HG03571 (cell line): ENCODE measurements around the gene SDHA.
A peak's percentile ranks its signal among the peaks of the same experiment; 100 is the strongest.

ENCODE experiments used
- ATAC-seq: cut with Tn5 transposase; IDR thresholded peaks from one replicate; pipeline ENCODE4 v1.9.1; 2021; ENCODE audit not compliant: unreplicated experiment

SDHA gene

DNA sequence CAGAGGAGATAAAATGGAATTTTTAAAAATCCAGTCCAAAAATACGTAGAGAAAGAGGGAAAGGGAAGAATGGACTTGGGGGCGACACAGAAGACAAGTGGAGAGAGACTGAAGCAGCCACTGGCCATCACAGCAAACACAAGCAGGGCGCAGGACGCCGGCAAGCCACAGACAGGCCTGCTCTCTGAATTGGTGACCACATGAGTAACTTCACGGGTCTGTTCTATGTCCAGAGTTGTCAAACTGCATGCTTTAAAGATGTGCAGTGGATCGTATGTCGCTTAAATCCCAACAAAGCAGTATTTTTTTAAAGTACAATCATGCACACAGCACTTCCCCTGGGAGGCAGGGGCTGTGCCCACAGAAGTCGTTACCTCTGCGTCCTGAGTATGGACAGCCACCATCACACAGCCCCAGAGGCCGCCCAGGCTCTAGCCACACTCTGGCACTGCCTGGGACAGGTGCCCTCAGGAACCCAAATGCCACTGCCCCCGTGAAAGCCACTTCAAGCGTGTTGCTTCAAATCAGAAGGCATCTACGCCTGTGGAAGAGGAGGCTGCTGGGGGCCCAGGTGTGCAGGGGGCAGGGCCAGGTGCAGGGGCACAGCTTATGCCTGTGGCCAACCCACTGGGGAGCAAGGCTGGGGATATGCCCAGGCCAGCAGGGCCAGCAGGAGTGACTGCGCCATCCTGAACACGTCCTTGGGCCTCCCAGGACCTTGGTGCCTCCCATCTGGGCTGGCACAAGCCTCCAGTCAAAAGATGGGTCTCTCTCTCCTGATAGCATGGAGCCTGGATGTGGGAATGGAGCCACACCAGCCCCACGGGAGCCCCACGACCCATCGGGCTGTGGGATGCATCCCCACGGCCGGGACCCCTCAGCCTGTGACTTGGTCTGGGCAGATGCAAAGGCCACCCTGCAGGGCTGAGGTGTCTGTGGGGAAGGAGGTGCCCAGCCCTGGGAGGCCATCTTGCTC, 32.7 kb upstream of the SDHA start:
- ATAC-seq = no peak

- ATAC-seq = no peak
Measured at GRCh38 chr5:186091-187041, 31.8 kb upstream of the SDHA start.

DNA sequence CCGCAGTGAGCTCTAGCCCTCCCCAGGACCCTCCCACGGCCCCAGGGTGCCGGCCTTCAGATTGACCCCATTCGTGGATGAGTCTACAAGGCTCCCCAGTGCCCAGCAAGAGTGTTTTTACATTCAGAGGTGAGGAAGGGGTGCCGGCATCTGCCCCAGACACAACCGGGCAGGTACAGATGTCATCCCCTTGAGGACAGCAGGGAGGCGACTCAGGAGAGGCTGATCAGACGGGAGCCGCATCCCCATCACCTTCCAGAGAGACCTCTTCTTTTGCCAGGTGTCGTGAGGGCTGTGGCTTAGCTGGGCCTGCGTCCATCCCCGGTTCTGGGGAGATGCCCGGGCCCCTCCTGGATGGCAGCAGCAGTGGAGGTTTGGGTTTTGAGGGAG, 31.1 kb upstream of the SDHA start:
- ATAC-seq = no peak

DNA sequence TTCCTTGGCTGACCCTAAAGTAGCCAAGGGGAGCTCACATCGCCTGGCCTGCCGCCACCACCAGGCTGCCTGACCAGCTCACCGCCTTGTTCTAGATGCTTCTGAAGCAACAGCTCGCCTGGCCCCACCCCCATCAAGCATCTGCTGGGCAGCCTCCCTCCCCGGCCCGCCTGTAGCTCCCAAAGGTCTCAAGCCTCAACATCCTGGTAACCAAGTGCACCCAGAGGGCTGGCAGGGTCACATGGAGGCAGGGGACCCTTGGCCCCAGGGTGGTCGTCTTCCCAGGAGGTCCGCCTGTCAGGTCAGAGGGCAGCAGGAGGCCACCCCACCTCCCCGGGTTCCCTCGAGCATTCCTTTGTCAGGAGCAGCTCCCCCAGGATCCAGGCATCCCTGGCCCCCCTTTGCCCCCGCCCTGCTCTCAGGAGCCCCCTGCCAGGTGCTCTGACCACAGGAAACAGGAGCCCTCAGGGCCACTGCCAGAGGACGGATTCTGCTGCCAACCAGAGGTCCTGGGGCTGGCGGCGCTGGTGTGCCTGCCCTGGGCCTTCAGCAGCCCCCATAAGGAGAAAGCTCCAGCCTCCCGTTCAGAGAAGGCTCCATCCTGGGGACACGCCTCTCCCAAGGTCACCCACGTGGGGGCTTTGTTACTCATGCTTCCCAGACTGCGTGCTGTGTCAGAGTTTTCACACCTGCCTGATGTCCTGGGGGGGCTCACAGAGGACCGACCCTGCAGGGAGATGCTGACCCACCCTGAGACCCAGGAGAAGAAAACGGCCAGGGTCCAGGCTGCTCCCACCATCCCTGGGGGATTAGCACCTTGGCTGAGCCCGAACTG, 30.3 kb upstream of the SDHA start:
- no peak for ATAC-seq

DNA sequence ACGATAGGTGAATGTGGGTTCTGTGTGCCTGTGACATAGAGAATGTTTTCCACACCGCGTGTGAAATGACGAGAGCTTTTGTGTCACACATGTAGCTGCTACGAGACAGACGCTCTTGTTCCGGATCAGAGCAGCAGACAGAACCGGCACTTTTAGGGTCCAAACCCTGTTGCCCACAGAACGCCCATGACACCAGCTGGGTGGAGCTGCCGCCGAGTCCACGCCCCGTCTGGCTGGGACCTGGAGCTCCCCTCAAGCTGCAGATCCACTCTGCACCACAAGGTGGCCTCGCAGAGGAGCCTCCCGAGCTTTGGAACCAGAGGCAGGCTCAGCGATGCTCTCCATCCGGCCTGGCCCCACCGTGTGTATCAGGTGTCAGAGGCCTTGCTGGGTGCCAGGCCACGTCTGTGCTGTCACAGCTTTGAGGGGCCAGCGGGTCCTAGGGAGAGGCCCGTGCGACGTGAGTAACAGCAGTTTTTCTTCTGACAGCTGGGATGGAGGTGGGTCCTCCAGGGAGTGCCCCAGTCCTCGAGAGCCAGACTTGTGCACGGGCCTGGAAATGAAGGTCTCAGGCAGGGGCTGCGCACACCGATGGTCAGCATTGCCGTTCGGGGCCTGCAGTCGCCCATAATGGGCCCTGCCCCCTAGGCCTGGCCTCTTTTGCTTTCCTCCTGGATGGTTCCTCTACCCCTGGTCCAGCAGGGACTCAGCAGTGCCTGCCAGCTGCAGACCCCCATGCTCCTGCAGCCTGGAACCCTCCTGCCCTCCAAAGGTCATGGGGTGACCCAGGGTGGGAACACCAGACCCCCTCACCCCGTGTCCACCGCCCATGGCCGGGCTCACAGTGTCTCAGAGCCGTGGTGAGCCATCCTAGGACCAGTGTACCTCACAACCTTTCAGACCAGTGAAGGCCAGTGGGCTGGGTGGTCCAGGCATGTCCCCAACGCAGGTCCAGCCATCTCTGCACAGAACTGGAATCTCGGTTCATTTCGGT, 29.3 kb upstream of the SDHA start:
- ATAC-seq = peak; percentile 85

GRCh38 chr5:189486-189885, 28.6 kb upstream of the SDHA start:
- no peak for ATAC-seq

- ATAC-seq = no peak
Measured at GRCh38 chr5:189976-190365, 28.1 kb upstream of the SDHA start.

- no peak for ATAC-seq
Measured at GRCh38 chr5:190366-191035, 27.6 kb upstream of the SDHA start.

DNA sequence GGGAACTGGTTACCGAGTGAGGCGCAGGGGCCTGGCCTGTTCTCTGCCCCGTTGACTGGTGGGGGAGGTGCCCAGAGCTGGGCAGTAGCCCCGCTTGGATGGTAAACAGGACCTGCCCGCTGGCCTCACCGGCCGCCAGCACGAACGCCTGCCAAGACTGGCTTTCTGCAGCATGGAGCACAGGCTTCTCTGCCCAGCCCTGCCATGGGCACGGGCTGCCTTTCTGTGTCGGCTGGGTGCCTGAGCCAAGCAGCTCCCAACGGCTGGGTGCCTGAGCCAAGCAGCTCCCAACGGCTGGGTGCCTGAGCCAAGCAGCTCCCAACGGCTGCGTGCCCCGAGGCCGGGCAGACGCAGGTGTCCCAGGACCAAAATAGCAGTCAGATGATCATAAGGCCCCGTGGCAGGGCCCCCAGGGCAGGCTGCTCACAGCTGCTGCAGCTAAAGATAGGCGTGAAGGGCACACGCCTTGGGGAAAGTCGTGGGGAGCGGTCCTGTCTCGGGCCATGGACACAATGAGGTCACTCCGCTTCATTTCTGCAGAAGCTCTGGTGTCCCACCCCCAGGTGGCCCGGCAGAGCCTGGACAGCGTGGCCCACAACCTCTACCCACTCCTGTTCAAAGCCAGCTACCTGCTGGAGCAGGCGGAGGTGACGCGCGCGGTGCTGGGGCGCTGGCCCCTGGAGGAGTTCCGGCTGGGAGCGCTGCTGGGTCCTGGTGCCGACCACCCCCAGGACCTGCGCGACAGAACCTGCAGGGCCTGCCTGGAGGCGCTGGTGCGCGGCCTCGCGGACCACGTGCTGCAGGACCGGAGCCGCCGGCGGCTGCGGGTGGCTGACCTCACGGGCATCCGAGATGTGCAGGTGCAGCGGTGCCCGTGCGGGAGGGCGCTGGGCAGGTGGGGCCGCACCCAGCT, 26.8 kb upstream of the SDHA start, which contains the start of gene LRRC14B:
TSS of gene LRRC14B (plus strand) at position 460 of the 913 bp plus-strand sequence. CDS start at position 504, 44 bp downstream.
- ATAC-seq = no peak

- ATAC-seq = no peak
Measured at GRCh38 chr5:191949-192690, 26.0 kb upstream of the SDHA start.

DNA sequence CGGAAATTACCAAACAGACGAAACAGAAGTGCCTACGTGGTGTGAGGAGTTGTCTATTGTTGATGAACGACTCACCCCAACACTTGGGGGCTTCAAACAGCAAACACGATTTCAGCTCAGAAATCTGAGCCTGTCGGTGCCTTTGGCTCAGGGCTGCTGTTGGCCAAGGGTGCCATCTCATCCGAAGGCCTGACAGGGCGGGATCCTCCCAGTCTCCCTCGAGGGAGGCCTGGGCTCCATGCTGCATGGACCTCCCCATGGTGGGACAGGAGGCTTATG, 25.5 kb upstream of the SDHA start:
- ATAC-seq = no peak

DNA sequence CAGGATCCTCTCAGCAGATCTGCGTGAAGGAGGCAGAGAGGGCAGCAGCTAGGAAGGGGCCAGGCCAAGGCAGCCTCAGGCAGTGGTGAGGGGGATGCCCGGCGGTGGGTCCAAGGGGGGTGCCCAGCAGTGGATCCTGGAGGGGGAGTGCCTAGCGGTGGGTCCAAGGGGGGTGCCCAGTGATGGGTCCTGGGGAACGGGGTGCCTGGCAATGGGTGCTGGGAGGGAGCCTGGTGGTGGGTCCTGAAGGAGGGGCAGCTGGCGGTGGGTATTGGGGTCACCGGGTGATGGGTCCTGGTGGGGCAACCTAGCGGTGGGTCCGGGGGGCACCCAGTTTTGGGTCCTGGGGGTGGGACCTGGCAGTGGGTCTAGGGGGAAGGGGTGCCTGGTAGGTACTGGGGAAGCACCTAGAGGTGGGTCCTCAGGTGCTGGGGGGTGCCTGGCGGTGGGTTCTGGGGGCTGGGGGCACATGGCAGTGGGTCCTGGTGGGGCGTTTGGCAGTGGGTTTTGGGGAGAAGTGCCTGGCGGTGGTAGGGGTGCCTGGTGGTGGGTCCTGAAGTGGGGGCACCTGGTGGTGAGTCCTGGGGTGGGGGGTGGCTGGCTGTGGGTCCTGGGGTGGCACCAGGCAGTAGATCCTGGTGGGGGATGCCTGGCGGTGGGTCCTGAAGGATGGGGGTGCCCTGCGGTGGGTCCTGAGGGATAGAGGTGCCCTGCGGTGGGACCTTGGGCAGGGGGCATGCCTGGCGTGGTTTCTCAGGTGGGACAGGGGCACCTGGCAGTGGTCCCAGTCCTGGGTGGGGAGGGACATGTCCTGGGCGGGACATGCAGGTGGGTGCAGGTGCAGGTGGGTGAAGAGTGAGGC, 24.9 kb upstream of the SDHA start:
- ATAC-seq = no peak

GRCh38 chr5:194102-194501, 24.0 kb upstream of the SDHA start:
- ATAC-seq = no peak

DNA sequence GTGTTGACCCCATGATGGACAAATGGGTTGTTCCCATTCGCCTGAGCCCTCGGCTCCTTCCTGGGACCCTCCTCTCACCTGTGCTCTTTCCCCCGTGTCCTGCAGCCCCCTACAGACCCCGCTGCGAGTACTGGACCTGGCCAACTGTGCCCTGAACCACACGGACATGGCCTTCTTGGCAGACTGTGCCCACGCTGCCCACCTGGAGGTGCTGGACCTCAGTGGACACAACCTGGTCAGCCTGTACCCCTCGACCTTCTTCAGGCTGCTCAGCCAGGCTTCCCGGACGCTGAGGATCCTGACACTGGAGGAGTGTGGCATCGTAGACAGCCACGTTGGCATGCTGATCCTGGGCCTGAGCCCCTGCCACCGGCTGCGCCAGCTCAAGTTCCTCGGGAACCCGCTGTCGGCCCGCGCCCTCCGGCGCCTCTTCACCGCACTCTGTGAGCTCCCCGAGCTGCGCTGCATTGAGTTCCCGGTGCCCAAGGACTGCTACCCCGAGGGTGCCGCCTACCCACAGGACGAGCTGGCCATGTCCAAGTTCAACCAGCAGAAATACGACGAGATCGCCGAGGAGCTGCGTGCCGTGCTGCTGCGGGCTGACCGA, 23.4 kb upstream of the SDHA start:
- no peak for ATAC-seq

DNA sequence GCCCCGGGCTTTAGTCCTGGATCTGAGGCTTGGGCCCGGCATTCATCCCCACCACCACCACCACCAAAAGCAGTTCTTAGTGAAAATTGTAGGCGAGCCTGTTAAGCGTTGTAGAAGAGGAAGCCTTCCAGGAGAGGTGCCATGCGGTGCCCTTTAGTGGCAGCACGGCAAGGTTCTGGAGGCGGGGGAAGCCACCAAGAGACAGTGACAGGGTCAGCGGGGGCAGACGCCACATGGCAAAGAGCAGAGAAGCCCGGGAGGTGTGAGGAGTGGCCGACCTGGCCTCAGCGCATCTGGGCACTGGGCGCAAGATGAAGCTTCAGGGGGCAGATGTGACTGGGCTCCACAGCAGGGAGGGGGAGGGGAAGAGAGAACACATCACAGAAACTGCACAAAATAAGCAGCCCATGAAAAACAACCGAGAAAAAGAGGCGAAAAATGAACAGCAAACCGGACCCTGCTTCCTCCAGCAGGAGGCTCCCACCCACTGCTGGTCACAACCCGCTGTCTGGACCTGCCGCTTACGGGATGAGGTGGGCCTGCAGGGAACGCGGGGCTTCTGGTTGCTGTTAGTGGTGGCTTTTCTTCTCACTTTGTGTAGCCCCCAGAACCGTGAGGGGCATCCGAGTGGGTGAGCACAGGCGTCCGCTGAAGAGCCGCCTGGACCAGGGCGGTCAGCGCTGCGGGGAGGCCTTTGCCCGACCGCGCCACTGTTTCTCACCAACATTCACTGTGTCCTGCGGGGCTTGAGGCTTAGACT, 22.5 kb upstream of the SDHA start:
- ATAC-seq = no peak
